ENCODE results near the gene DMRTA2. TPM values are rescaled to one million over a fixed set of nuclear protein-coding genes. Genes with fewer than 3 reads are reported as not detected.

The DMRTA2 gene
- total and polyA plus RNA-seq, 2 donors (not counting 1 experiment from before 2014, with no cell fraction given): not detected

- Histone ChIP-seq H3K27me3 (replicated peaks in 1 of 4; ENCODE audit: control extremely low read depth in 1 of 4, control insufficient read depth in 3 of 4, insufficient read depth in 4 of 4, low read length in 3 of 4) (peaks cover 5 to 86% (median 80%) of the 10 kb centered on the region in 4 experiments), H3K4me3 (ENCODE audit: control extremely low read depth in 1 of 5, extremely low read depth in 1 of 5, insufficient read depth in 1 of 5, low read depth in 2 of 5, low read length in 4 of 5) (no peak overlapping the region), H3K79me2 (ENCODE audit: control insufficient read depth, insufficient read depth, low read length) (no peaks in the 10 kb centered on the region), H4K20me1 (ENCODE audit: control insufficient read depth, insufficient read depth, low read length, poor library complexity, severe bottlenecking) (no peaks in the 10 kb centered on the region), H2AFZ (ENCODE audit: insufficient read depth, low read depth, low read length, poor library complexity, severe bottlenecking) (no peak overlapping the region), H3K36me3 (replicated peaks in 1 of 2; ENCODE audit: control extremely low read depth in 1 of 2, control insufficient read depth in 1 of 2, extremely low read depth in 1 of 2, insufficient read depth in 2 of 2, low read length in 1 of 2) (no peaks in the 10 kb centered on the region), H3K4me1 (ENCODE audit: control insufficient read depth in 2 of 2, insufficient read depth in 2 of 2, low read length in 2 of 2) (peaks cover 33 to 44% of the 10 kb centered on the region in 2 donors), H3K27ac (ENCODE audit: low read length in 2 of 2) (no peak overlapping the region), H3K9ac (ENCODE audit: low read length) (no peak overlapping the region), H3K4me2 (replicated peaks; ENCODE audit: low read depth, low read length, poor library complexity, severe bottlenecking) (no peak overlapping the region), H3K9me3 (ENCODE audit: control extremely low read depth in 1 of 3, control insufficient read depth in 2 of 3, insufficient read depth in 1 of 3, low read length in 2 of 3) (peaks cover 0 to 59% (median 20%) of the 10 kb centered on the region in 3 donors)
- WGBS (ENCODE audit: insufficient coverage): 10% methylated on average over 31 of the region's 35 CpGs
- TF ChIP-seq EZH2 (IDR thresholded peaks at IDR 0.05; ENCODE audit: borderline replicate concordance, insufficient read depth, low read depth, low read length, poor library complexity, severe bottlenecking): peak; percentile 60
- no peak for TF ChIP-seq CTCF (IDR thresholded peaks at IDR 0.05)
- DNase-seq (peak; percentile 32), ATAC-seq (ENCODE audit: low read depth) (no peak)
- peaks cover 28% of the 10 kb centered on the region for H3K4me1 Mint-ChIP-seq
- CTCF ChIA-PET: no interaction called here
- H3K27ac Mint-ChIP-seq: no peak overlapping the region
- intact Hi-C loops (cut with micrococcal nuclease): no loop called here
- POLR2A ChIA-PET: no interaction called here
- H3K9me3 Mint-ChIP-seq (ENCODE audit: insufficient read depth): no peaks in the 10 kb centered on the region
- peaks cover 74% of the 10 kb centered on the region for H3K27me3 Mint-ChIP-seq
- H3K4me3 Mint-ChIP-seq: no peak overlapping the region
Measured at GRCh38 chr1:50427818-50428779, 4.9 kb upstream of the DMRTA2 start.

All from B cell (primary cell).